HG03565 (cell line): ENCODE measurements around the gene OGG1.

Experiments
- ATAC-seq: cut with Tn5 transposase; IDR thresholded peaks from one replicate; pipeline ENCODE4 v1.9.1; 2021; ENCODE audit warnings: mild to moderate bottlenecking, moderate library complexity; ENCODE audit not compliant: unreplicated experiment

The OGG1 gene

GRCh38 chr3:9749645-9750555 lies at the start of gene OGG1:
Gene OGG1 (plus strand): TSS chr3:9749952. CDS start chr3:9750287, 335 bp downstream.
- peak; percentile 82 for ATAC-seq

- ATAC-seq, result no peak
These were observed 49.2 kb upstream of the OGG1 start for GRCh38 chr3:9700536-9700935.

GRCh38 chr3:9701006-9701405 lies 48.7 kb upstream of the OGG1 start:
- no peak for ATAC-seq

- ATAC-seq, result no peak
These were observed 48.0 kb upstream of the OGG1 start for GRCh38 chr3:9701711-9702110.

GRCh38 chr3:9703240-9703639 lies 46.5 kb upstream of the OGG1 start:
- no peak for ATAC-seq

GRCh38 chr3:9703736-9704346 lies 45.9 kb upstream of the OGG1 start, which contains the start of gene CPNE9:
Gene CPNE9 (plus strand): TSS chr3:9703833. CDS start chr3:9703997, 164 bp downstream.
- no peak for ATAC-seq

- ATAC-seq, result no peak
These were observed 45.1 kb upstream of the OGG1 start for GRCh38 chr3:9704347-9705322.

- ATAC-seq, result no peak
These were observed 39.5 kb upstream of the OGG1 start for GRCh38 chr3:9710174-9710739.

- no peak for ATAC-seq
These were observed 37.3 kb upstream of the OGG1 start for GRCh38 chr3:9712415-9712814.

- no peak for ATAC-seq
These were observed 36.6 kb upstream of the OGG1 start for GRCh38 chr3:9713142-9713541.

GRCh38 chr3:9715136-9715535 lies 34.6 kb upstream of the OGG1 start:
- no peak for ATAC-seq

- ATAC-seq, result no peak
These were observed 33.9 kb upstream of the OGG1 start for GRCh38 chr3:9715764-9716437.

- ATAC-seq, result no peak
These were observed 32.8 kb upstream of the OGG1 start for GRCh38 chr3:9716801-9717555.

GRCh38 chr3:9717563-9717962 lies 32.2 kb upstream of the OGG1 start:
- ATAC-seq, result no peak

GRCh38 chr3:9718118-9718517 lies 31.6 kb upstream of the OGG1 start:
- ATAC-seq, result no peak

GRCh38 chr3:9721015-9721699 lies 28.6 kb upstream of the OGG1 start:
- no peak for ATAC-seq

- ATAC-seq, result no peak
These were observed 28.1 kb upstream of the OGG1 start for GRCh38 chr3:9721700-9722060.

- no peak for ATAC-seq
These were observed 23.8 kb upstream of the OGG1 start for GRCh38 chr3:9725775-9726515.
